Measurements from ENCODE around the gene ZYG11B. TPM values are rescaled to one million over a fixed set of nuclear protein-coding genes. Genes with fewer than 3 reads are reported as not detected.

ZYG11B gene
- total and polyA plus RNA-seq, 9 of the 15 experiments (the other 6 are each of a cell fraction or from before 2014, with no cell fraction given): 4.9 to 22.2 (median 12.2) TPM

- TF ChIP-seq ZNF395 (CRISPR knock-in tag; IDR thresholded peaks at IDR 0.05) (peak; percentile 95), HBP1 (CRISPR knock-in tag; IDR thresholded peaks at IDR 0.05) (0 out of 2 replicates have a peak, but pooled peaks have one; percentile 9), ZNF780A (CRISPR knock-in tag; IDR thresholded peaks at IDR 0.05) (no peak), IRF1 (CRISPR knock-in tag; IDR thresholded peaks at IDR 0.05; ENCODE audit: borderline replicate concordance) (0 out of 2 replicates have a peak, but pooled peaks have one; percentile 84), RAD21 (CRISPR knock-in tag; conservative IDR thresholded peaks at IDR 0.05 in 1 of 2, IDR thresholded peaks at IDR 0.05 in 1 of 2) (0 out of 4 replicates have a peak, but pooled peaks of 1 of the 2 experiments have one; percentile 1), ZNF324 (CRISPR knock-in tag; IDR thresholded peaks at IDR 0.05) (no peak; the same call in 1 of the 2 replicates), MCM2 (IDR thresholded peaks at IDR 0.05; ENCODE audit: low read depth) (no peak), COPS2 (conservative IDR thresholded peaks at IDR 0.05) (no peak), ETV6 (IDR thresholded peaks at IDR 0.05; ENCODE audit: borderline replicate concordance in 1 of 2, low read depth in 2 of 2, low read length in 1 of 2) (no peak), ETV6 (CRISPR knock-in tag; IDR thresholded peaks at IDR 0.05; ENCODE audit: borderline replicate concordance) (peak; percentile 81), BCL6 (CRISPR knock-in tag; IDR thresholded peaks at IDR 0.05) (no peak), TBL1XR1 (IDR thresholded peaks at IDR 0.05; ENCODE audit: low read length in 2 of 2) (peak; percentile 33 to 67; a peak in 1 of 4 replicates), RERE (CRISPR knock-in tag; IDR thresholded peaks at IDR 0.05; ENCODE audit: borderline replicate concordance) (0 out of 2 replicates have a peak, but pooled peaks have one; percentile 72), TFAM (CRISPR knock-in tag; conservative IDR thresholded peaks at IDR 0.05) (no peak), CREB1 (IDR thresholded peaks at IDR 0.05) (peak; percentile 67), CREB1 (CRISPR knock-in tag; IDR thresholded peaks at IDR 0.05) (peak; percentile 76), TBP (optimal IDR thresholded peaks at IDR 0.05; ENCODE audit: low read depth, low read length) (peak; percentile 79), ATF7 (IDR thresholded peaks at IDR 0.05) (peak; percentile 69)
Observed at GRCh38 chr1:52697795-52698674, 28.2 kb upstream of the ZYG11B start, which contains the start of gene COA7 (continued).

Data from K562 (cell line).